ENCODE results near the gene RHOJ.

Gene RHOJ

DNA sequence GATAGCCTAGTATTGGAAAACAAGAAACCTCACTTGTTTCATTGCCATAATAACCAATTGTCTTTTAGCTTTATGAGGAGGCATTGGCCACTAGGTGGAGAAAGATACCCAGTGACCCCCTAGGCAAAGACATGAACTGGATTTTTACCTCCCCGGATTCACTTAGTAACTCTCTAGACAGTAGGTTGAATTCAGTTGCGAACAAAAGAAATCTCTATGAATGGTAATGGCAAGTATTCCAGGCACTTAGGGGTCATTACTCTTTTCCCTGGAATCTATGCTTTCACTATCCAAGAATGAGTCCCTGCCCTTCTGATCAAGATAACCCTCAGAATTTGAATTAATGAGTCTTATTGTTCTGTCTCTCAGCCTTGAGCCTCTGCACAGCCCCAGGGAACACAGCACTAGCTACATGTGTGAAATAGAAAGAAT, 29.5 kb upstream of the RHOJ start:
- no peak overlapping the region for H3K4me3 ChIP-seq (ENCODE audit: low read length)
- DNase-seq (ENCODE audit: low read depth): peak; percentile 59
- peak; percentile 73 for TF ChIP-seq CTCF (conservative IDR thresholded peaks at IDR 0.05; ENCODE audit: low read depth, low read length)

DNA sequence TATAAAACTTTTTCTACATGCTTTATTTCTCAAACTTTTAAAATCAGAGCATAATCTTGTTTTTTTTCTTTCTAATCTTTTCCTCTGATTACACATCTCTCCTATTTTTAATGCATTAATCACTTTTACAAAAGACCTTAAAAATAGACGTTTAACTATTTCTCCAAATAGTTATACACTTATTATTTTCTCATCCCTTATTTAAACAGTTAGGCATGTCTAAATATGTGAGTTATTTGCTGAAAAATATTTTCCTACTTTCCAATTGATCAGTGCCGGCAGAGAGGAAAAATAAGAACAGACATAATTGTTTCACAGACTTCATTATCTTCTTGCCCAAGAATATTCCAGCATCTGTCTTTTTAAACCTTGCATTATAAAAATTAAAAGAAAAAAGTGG, 28.7 kb upstream of the RHOJ start:
- no peak overlapping the region for H3K4me3 ChIP-seq (ENCODE audit: low read length)
- no peak for DNase-seq (ENCODE audit: low read depth)
- no peak for TF ChIP-seq CTCF (conservative IDR thresholded peaks at IDR 0.05; ENCODE audit: low read depth, low read length)

- H3K4me3 ChIP-seq (ENCODE audit: low read length): no peak overlapping the region
- TF ChIP-seq CTCF (conservative IDR thresholded peaks at IDR 0.05; ENCODE audit: low read depth, low read length): no peak
- no peak for DNase-seq (ENCODE audit: low read depth)
These were observed 25.3 kb upstream of the RHOJ start for GRCh38 chr14:63178912-63179311.

GRCh38 chr14:63179383-63179782, 24.9 kb upstream of the RHOJ start:
- TF ChIP-seq CTCF (conservative IDR thresholded peaks at IDR 0.05; ENCODE audit: low read depth, low read length): no peak
- no peak for DNase-seq (ENCODE audit: low read depth)
- H3K4me3 ChIP-seq (ENCODE audit: low read length): no peak overlapping the region

DNA sequence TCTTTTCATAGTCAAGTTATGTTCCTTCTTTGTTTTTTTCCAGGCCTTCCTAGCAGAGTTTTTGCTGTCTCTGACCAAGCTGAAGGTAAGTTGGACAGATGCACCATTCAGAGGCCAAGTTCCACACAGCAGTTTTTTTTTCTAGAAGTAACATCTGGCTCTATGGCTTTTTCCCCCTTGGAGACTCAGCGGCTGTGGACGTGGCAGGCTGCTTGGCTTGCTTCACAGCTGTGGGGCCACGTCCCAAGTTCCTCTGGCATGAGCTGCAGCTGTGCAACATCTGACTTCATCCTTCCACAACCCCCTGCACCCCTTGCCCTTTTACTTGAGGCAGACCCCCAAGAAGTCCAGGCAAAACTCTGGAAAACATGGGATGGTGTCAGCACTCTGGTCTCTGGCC, 24.2 kb upstream of the RHOJ start:
- TF ChIP-seq CTCF (conservative IDR thresholded peaks at IDR 0.05; ENCODE audit: low read depth, low read length): no peak
- H3K4me3 ChIP-seq (ENCODE audit: low read length): no peak overlapping the region
- DNase-seq (ENCODE audit: low read depth): no peak

- no peak for TF ChIP-seq CTCF (conservative IDR thresholded peaks at IDR 0.05; ENCODE audit: low read depth, low read length)
- DNase-seq (ENCODE audit: low read depth): no peak
These were observed 21.3 kb upstream of the RHOJ start for GRCh38 chr14:63182968-63183367.

DNA sequence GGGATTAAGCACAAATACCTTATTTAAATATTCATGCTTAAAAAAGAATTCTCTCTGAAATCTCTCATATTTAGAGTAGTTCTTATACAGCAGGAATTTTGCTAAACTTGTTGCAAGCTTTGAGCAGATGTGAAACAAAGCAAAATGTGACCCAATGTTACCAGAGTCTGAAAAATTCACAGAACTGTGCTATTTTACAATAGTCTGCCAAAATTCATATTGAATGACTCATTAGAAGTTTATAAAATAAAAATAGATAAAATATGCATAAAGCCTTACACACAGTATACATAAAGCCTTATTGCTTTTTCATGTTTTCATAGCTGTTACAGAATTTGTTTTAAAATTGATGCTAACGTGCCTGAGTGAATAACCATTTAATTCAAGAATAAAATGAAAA, 17.8 kb upstream of the RHOJ start:
- TF ChIP-seq CTCF (conservative IDR thresholded peaks at IDR 0.05; ENCODE audit: low read depth, low read length): no peak
- H3K4me3 ChIP-seq (ENCODE audit: low read length): no peak overlapping the region
- no peak for DNase-seq (ENCODE audit: low read depth)

More at GRCh38 chr14:63182968-63183367, 21.3 kb upstream of the RHOJ start:
- H3K4me3 ChIP-seq (ENCODE audit: low read length): no peak overlapping the region

Measured in retinal pigment epithelial cell (primary cell).